Measurements from ENCODE around the gene VCAM1.

DNA sequence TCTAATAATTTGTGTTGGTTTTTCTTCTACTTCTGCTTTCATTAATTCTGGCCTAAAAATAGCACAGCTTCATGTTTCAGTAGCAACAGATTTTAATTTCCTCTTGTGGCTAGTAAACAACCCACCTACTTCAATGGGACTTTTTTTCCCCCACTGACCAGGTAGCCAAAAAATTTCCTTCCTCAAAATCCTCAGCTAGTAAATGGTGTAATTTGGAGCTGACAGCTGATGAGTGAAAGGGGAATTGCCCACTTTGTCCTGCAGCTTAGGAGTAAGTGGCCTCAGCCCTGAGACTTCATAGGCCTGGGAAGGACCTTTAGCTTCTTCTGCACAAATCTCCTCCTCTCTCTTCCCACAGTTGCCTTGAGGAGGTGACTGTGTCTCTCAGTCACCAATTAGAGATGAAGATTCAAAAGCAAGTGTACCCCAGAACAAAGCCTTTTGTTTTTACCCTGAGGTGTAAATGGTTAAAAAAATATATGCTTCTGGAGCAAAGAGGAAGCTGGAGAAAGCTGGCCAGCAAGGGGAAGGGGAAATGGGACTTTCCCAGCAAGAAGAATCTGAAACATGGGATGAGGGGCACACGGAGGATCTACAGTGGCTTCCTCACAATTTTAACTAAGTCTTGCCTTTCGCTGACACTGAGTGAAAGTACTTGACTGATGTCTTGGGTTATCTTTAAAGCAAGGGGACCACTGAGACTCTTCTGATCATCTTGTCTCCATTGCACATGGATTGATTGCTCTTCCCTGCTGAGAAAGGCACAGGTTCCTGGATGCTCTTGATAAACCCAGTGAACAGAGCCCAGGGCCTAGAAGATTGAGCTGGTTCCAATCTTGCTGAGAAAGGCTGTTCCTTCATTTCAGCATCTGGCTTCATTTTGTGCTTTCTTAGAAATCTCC lies 35.8 kb upstream of the VCAM1 start:
- TF ChIP-seq EP300 (IDR thresholded peaks at IDR 0.05), result no peak
- no peak for TF ChIP-seq POLR2A (IDR thresholded peaks at IDR 0.05)
- TF ChIP-seq, protein P1, sequence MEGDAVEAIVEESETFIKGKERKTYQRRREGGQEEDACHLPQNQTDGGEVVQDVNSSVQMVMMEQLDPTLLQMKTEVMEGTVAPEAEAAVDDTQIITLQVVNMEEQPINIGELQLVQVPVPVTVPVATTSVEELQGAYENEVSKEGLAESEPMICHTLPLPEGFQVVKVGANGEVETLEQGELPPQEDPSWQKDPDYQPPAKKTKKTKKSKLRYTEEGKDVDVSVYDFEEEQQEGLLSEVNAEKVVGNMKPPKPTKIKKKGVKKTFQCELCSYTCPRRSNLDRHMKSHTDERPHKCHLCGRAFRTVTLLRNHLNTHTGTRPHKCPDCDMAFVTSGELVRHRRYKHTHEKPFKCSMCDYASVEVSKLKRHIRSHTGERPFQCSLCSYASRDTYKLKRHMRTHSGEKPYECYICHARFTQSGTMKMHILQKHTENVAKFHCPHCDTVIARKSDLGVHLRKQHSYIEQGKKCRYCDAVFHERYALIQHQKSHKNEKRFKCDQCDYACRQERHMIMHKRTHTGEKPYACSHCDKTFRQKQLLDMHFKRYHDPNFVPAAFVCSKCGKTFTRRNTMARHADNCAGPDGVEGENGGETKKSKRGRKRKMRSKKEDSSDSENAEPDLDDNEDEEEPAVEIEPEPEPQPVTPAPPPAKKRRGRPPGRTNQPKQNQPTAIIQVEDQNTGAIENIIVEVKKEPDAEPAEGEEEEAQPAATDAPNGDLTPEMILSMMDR (IDR thresholded peaks at IDR 0.05), result no peak
